ENCODE results near the gene GGNBP2.
"Not testable (repeated sequence)": the region's sequence is repeated elsewhere in the genome, so short reads cannot be mapped to it uniquely, and the experiment has no call there.

GGNBP2 gene, protein sequence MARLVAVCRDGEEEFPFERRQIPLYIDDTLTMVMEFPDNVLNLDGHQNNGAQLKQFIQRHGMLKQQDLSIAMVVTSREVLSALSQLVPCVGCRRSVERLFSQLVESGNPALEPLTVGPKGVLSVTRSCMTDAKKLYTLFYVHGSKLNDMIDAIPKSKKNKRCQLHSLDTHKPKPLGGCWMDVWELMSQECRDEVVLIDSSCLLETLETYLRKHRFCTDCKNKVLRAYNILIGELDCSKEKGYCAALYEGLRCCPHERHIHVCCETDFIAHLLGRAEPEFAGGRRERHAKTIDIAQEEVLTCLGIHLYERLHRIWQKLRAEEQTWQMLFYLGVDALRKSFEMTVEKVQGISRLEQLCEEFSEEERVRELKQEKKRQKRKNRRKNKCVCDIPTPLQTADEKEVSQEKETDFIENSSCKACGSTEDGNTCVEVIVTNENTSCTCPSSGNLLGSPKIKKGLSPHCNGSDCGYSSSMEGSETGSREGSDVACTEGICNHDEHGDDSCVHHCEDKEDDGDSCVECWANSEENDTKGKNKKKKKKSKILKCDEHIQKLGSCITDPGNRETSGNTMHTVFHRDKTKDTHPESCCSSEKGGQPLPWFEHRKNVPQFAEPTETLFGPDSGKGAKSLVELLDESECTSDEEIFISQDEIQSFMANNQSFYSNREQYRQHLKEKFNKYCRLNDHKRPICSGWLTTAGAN

GRCh38 chr17:36544307-36545076 is at the start of gene GGNBP2:
TSS of gene GGNBP2 (plus strand) at chr17:36544919. CDS start at chr17:36545725, 806 bp downstream.
- peak; percentile 28 for DNase-seq

GRCh38 chr17:36495076-36495578 is 49.6 kb upstream of the GGNBP2 start:
- DNase-seq = no peak

DNA sequence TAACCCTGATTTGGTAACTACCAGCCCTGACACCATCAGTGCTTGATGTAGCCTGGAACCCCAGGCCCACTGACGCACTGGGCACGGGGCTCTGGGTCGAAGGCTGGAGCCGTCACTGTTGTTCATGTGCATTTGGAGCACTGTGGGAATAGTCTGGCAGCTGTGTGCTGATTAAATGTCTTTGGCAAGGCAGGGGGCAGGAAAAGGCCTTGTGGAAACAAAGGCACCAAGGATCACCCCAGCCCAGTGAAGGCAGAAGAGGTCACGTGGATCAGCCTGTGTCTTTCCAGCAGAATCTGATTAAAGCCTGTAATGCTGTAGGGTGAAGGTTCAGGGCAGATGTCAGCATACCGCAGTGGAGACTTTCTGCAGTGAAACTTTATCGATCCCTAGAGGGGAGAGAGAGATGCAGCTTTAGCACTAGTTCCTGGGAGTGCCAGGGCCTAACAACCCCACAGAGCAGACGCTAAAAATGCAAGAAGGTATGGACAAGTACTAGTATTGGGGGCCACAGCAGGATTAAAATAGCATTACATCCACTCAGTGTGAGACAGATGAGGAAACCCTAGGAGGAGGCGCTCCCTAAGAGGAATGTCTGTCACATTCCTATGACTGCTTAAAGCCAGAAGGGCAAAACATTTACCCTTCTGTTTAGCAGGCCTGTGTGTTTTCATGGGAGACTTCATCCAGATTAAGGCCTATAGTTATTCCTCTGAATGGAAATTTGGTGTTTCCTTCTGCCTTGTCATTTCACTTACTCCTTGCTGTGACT is 48.5 kb upstream of the GGNBP2 start:
- no peak for DNase-seq

GRCh38 chr17:36498155-36498554 is 46.6 kb upstream of the GGNBP2 start:
- DNase-seq = no peak

DNA sequence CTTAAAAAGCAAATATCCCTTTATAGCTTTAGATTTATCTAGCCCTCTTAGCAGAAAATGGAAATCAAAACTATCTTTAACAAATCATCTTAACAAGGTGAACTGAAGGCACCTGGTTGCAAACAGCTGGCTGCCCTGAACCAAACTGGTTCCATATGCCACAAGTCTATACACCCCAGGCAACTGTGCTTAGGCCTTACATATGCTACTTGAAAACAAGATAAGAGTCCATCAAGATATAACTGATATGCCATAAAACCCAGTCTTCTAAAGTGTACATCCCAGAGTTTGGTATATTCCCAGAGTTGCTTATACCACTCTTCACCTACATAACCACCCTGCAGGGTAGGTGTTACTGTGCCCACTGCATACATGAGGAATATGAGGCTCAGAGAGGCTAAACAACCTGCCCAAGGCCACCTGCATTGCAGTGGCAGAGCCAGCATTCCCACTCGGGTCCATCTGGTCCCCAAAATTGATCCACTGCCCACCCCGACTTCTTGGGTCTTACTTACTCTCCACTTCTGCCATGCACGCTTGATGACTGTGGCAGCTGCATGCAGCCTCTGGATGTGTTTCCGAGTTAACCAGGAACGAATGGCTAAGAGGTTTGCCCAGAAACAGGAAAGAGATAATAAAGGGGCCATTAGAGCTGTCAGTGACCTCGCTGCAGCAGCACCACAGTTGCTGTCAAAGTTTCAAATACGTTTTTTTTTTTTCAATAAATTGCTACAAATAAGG is 46.0 kb upstream of the GGNBP2 start:
- no peak for DNase-seq

GRCh38 chr17:36500745-36501225 is 43.9 kb upstream of the GGNBP2 start:
- no peak for DNase-seq

DNA sequence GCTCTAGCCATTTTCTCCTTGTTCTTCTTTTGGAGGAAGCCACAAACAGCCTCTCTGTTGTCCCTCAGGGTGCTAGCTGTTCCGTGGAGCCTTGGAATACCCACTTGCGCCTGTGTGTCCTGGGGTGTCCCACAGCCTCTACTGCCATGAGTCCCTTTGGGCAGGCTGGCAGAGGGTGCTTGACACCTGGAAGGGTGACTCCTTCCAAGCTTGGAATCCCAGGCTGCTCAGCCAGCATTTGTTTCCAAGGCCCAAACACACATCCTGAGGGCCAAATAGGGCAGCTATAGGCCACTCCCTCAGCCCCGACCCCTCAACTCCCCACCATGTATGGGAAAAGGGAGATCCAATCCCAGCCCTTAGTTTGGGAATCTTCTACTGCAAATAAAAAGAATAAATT is 43.4 kb upstream of the GGNBP2 start:
- no peak for DNase-seq

GRCh38 chr17:36501963-36502362 is 42.8 kb upstream of the GGNBP2 start:
- DNase-seq = no peak

GRCh38 chr17:36503456-36504155 is 41.1 kb upstream of the GGNBP2 start:
- no peak for DNase-seq

GRCh38 chr17:36504156-36504545 is 40.6 kb upstream of the GGNBP2 start:
- no peak for DNase-seq

GRCh38 chr17:36505171-36505570 is 39.5 kb upstream of the GGNBP2 start:
- DNase-seq = no peak

DNA sequence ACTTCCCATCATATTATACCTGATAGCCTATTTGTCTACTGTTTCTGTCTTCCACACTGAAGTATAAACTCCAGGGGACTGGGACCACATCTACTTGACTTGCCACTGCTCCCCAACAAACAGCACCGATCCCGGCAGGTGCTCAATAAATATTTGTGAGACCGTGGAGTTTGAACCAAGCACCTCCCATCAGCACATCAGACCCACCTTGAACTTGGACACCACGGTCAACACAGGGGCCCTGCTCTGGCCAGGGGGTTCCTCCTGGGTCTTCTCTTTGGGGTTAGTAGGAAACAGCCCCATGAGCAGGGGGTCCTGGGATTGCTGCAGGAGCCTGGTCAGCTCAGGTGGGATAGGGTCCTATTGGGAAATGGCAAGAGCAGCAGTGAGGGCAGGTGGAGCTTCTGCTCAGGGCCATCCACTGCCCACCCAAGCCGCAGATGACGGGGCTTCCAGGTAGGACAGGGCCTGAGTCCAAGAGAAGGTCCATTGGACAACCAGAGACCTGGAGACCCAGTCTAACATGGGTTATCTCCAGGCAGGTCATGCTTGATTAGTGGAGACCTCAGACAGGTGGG is 38.4 kb upstream of the GGNBP2 start:
- no peak for DNase-seq

- no peak for DNase-seq
Observed at GRCh38 chr17:36506831-36507230, 37.9 kb upstream of the GGNBP2 start.

- DNase-seq = no peak
Observed at GRCh38 chr17:36507266-36507665, 37.5 kb upstream of the GGNBP2 start.

DNA sequence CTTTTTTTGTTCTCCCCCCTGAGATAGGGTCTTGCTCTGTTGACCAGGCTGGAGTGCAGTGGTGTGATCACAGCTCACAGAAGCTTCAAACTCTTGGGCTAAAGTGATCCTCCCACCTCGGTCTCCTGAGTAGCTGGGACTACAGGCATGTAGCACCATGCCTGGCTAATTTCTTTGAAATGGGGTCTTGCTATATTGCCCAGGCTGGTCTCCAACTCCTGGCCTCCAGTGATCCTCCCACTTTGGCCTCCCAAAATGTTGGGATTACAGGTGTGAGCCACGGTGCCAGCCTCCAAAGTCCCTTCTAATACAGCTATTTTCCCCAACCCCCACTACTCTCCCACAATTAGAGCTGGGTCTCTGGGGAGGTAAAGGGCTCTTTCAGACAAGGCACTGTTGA is 36.3 kb upstream of the GGNBP2 start:
- not testable (repeated sequence) for DNase-seq

- DNase-seq = no peak
Observed at GRCh38 chr17:36509272-36509985, 35.3 kb upstream of the GGNBP2 start.

DNA sequence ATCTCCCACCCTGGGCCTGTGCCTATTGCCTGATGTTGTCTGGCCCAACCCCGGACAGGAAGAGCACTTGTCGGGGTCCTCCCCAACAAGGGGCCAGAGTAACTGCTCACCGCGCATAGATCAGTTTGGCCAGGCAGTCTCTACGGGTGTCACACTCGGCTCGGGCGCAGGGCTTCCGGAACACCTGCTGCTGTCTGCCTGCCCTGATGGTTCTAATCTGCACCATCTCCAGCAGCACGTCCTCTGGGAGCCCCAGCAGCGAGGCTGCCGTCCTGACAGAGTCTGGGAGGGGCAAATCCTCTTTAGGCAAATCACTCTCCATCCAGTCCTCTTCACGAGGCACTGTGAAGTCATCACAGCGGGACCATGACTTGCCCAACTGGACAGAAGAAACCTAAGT is 34.1 kb upstream of the GGNBP2 start:
- no peak for DNase-seq

DNA sequence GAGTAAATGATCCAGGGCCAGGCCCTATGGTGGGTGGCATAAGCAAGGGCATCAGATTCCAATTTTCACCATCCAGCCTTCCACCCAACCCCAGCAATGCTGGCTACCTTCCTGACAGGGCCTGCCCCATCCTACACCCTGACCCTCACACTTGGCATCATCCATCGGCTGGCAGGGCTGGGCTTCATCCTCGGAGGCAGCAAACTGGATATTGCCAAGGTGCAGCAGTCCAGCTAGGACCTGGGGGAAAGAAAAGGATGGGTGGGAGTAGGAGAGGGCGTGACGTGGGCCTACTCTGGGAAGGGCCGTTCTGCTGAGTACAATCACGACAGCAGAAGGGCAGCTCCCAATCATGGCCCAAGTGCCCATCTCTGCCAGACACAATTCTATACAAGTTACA is 33.5 kb upstream of the GGNBP2 start:
- DNase-seq = no peak

- no peak for DNase-seq
Observed at GRCh38 chr17:36512641-36513040, 32.1 kb upstream of the GGNBP2 start.

- DNase-seq = no peak
Observed at GRCh38 chr17:36514856-36515255, 29.9 kb upstream of the GGNBP2 start.

All from NCI-H1436 treated with DMSO at 0.1 percent for 48 hours (cell line).